Inferior parietal cortex (tissue), 1 donor: ENCODE data around the gene ANKRD33B.

Source experiments
- DNase-seq: peaks from one replicate; pipeline ENCODE4 v3.0.0-alpha.2; 2016; ENCODE audit errors: extremely low spot score

Gene ANKRD33B

DNA sequence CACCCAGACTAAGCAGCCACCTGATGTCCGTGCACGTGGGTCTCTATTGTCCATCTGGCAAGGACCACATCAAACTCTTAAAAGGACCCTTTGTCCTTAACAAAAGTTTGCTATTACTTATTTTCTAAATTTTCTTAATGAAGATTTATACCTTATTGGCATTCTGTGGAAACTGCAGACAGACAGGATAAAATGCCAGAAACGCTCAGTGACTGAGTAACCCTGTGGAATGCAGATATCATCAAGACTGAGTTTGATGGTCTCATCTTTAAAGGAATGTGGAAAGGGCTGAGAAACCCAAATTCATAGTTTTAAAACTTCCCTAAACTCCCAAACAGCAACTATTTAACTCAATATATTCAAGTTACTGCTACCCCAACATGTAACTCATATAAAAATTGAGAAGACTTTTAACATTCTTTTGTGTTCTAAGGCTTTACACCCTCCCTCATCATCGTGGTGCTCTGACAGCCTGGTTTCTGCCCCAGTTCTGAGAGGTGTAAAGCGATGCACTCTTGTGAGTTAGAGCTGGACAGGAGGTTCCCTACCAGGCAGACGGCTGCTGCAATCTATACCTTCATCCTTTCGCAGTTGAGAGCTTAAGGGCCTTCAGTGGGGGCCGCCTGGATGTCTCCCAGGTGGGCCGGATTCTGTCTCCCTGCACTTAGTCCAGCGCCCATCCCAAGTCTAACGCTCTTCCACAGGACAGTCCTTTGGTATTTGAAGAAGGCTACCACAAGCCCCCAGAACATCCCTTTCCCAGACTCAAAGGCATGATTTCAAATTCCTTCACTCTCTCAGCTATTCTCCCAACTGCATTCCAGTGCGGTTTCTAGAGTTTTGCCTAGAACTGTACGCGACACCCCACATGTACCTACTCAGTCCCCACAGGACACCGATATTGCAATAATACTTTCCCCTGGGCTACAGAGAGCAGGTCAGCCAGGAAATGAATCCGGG lies 128.2 kb downstream of the ANKRD33B start:
- no peak for DNase-seq

DNA sequence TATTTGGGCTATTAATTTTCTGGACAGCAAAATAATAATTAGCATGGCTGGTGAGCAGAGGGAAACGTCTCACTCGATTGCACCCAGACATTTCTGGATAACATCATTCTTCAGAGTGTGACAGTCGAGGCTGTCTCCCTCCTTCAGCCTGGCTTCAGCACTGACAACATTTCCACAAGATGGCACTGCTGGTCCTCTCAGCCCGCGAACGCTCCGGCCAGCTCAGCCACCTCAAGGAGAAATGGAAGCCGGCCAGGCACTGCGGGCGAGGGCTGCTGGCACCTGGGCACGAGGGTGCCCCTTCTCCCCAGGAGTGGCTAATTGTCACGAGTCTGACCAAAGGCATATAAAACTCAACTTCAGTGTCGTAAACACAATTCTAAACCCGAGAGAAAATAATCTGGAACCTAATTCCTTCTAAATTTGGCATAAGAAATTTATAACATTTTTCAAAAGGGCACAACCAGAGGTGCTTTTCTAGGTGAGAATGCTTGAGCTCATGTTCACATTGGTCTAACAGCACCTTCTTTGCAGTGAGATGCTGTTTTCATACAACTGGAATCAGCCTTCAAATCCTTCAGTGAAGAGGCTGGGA lies 131.3 kb downstream of the ANKRD33B start:
- DNase-seq = peak; percentile 76

DNA sequence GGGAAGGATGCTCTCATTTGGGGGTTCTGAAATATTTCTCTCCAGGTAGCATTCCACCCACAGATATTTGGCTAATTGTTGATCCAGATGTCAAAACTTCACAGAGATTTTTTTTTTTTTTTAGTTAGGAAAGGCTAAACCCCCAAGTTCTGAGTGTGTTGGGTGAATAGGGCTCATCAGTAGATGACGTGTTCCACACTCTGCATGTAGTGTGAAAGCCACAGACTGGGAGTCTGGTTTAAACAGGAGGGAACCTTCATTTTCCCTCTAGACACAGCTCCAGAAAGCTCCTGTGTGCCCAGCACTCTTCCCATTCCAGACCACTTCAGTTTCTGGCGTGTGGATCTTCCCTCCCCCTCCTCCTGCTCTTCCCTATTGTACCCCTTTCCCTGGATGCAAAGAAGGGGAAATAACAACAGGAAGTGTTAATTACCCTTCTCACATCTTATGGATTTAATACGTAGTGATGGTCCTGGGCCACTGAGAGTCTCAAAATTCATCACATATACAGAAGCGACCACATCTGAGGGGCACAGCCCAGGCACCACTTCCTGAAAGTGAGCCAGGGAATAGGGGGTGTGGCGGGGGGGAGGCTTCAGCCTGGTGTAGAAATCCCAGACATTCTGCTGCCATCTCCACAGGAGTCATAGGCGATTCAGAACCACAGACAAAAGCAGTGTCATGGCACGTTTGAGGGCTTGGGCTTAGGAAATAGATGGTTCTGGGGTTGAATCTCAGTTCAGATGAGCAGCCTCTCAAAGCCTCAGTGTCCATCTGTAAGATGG lies 132.1 kb downstream of the ANKRD33B start:
- DNase-seq = no peak

DNA sequence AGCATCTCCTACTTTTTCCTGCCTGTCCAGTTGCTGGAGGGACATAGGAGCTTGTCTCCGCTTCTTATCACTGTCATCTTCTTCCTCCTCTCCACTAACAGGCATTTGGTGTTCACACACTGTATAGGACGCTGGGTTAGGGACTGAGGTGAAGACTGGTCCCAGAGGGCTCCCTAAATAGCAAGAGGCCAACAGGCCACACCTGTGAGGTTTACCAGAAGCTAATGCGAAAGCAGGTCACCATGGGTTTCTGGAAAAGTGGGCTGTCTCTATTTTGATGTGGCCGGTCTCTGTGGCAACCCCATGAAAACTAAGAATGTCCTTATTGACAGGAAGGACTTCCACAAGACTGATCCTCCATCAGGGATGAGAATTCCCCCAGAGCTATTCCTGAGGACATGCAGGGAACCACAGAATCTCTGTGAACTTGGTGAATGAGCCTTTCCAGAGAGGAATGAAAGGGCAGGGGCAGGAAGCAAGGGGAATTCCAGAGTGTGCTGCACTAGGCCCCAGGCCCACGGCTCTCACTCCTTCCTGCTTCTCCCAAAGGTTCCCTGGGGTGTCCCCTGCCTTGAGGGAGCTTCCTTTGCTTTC lies 135.5 kb downstream of the ANKRD33B start:
- DNase-seq = no peak

DNA sequence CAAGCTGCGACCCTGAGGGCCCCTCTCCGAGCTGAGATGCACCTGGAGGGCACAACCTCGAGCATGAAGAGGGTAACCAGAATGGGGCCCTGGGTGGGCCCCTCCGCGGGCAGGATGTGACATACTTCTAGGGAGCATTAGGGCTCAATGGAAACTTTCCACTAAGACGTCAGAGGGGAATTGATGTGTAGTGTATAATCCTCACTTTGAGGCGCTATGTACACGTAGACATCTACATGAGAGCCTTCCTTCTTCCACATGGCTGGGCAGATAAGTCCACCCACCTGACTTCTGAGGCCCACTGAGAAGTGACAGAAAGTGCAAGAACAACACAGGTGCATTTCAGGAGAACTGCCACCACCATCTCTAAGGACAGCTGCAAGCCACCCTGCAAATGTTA lies 136.1 kb downstream of the ANKRD33B start:
- no peak for DNase-seq

- no peak for DNase-seq
These were observed 136.6 kb downstream of the ANKRD33B start for GRCh38 chr5:10700516-10700915.

- DNase-seq = peak; percentile 68
These were observed 137.7 kb downstream of the ANKRD33B start for GRCh38 chr5:10701567-10702039.

DNA sequence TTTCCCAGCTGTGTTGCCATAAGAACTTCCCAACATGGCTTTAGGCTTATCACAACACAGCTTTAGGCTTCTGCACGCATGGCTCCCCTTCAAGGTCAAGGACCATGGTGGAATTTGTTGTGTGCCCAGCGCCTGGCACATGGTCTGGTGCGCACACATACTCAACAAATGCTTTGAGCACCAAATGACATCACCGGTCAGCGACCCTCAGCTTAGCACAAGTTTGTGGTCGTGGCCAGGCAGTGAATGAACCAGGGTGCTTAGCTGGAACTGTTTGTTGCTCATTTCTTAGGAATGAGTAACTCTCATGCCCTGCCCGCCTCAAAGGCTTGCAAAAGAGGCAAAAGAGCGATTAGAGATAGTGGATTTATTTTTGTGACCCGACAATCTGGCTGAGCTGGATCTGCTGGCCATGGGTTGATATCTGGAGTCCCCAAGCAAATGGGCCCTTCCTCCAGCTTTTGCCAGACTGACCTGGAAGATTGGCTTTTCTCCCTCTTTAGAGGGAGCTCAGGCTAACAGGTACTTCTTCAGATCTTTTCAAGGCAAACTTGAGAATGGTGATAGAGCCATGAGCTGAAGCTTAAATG lies 138.3 kb downstream of the ANKRD33B start:
- no peak for DNase-seq

GRCh38 chr5:10702911-10703491 lies 139.1 kb downstream of the ANKRD33B start:
- DNase-seq = peak; percentile 58

DNA sequence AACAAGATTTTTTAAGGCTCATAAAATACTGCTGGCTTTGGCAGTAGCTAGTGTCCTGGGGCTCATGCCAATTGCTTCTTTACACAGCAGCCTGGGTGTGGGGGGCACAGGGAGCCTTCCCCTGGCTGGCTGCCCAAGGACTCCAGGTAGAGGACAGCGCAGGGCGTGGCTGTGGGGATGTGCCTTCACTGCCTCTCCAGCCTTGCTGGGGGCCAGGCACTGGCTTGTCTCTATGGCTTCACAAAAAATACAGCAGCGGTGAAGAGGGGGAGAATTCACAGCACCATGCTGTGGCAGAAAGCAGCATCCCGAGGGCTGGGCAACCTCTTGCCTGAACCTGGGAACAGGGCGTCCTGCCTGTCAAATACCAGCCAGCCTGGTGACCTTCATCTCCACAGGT lies 139.8 kb downstream of the ANKRD33B start:
- no peak for DNase-seq

DNA sequence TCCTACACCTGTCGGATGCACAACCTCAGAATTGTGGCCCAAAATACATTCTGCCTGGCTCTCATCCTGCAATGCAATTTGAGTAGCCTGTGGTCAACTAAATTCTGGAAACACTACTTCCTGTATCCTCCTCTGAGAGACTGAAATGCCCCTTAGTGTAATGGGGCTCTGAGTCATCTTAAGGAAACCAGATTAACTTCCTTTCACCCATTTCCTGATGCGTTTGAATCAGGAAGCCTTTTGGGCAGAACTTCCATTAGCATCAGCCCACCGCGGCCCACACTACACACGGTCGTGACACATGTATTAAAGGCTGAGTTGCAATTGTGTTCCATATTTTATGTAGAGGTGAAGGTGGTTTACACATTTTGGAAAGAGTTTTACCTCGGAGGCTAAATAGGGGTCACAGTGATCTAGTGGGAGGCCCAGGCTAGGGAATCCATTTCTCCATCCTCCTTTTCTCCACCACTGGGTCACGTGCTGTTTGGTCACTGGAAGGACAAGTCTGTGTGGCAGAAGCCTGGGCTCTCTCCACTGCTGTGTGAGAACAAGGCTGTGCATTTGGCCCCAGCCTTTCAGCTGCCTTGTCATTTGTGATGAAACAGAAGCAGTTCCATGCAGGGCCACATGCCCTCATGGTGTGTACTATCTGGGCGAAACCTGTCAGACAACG lies 141.2 kb downstream of the ANKRD33B start:
- no peak for DNase-seq

GRCh38 chr5:10705747-10706146 lies 141.9 kb downstream of the ANKRD33B start:
- no peak for DNase-seq

GRCh38 chr5:10706326-10706725 lies 142.5 kb downstream of the ANKRD33B start:
- no peak for DNase-seq
